GM13977 (cell line): ENCODE results near the gene NPFFR1.

Experiments used
- DNase-seq: peaks from one replicate; pipeline ENCODE4 v3.0.0; 2012; ENCODE audit warnings: low spot score
- CTCF ChIP-seq: IDR thresholded peaks from 2 replicates; pipeline ENCODE4 v1.5.1; 2012; ENCODE audit warnings: mild to moderate bottlenecking, control low read depth; ENCODE audit not compliant: insufficient read depth; ENCODE audit errors: extremely low read depth, missing control alignments
- in situ Hi-C: fragments of 300-500 bp; cut with MboI; formaldehyde crosslinking; loops from one replicate; pipeline ENCODE4 v1.12.0; 2022; ENCODE audit warnings: low sequenced_read_pairs, low pct_unique_long_range_greater_than_20kb, mixed read lengths, inconsistent platforms; ENCODE audit not compliant: unreplicated experiment

NPFFR1 gene

GRCh38 chr10:70267161-70267933, 16.5 kb downstream of the NPFFR1 start:
- in situ Hi-C loops = no loop called here
- DNase-seq = no peak
- TF ChIP-seq CTCF = peak; percentile 33

- TF ChIP-seq CTCF = no peak
- in situ Hi-C loops = no loop called here
- DNase-seq = no peak
Measured at GRCh38 chr10:70266701-70267100, 17.1 kb downstream of the NPFFR1 start.

- no peak for DNase-seq
- in situ Hi-C loops = no loop called here
- TF ChIP-seq CTCF = no peak
Measured at GRCh38 chr10:70266056-70266455, 17.7 kb downstream of the NPFFR1 start.

GRCh38 chr10:70265032-70265689, 18.6 kb downstream of the NPFFR1 start:
- in situ Hi-C loops = no loop called here
- peak; percentile 69 for DNase-seq
- TF ChIP-seq CTCF = peak; percentile 46

- no peak for TF ChIP-seq CTCF
- in situ Hi-C loops = no loop called here
- DNase-seq = no peak
Measured at GRCh38 chr10:70260734-70261133, 23.1 kb downstream of the NPFFR1 start.

- DNase-seq = no peak
- no peak for TF ChIP-seq CTCF
- in situ Hi-C loops = no loop called here
Measured at GRCh38 chr10:70260259-70260658, 23.5 kb downstream of the NPFFR1 start.
